ENCODE data around the gene EML6.

EML6 gene

GRCh38 chr2:54962511-54962910, 239.0 kb downstream of the EML6 start:
- H2BK5ac ChIP-seq (ENCODE audit: low read length) = no peak overlapping the region
- no peak overlapping the region for H2BK15ac ChIP-seq (ENCODE audit: low read length)

GRCh38 chr2:54962935-54963440, 239.5 kb downstream of the EML6 start:
- Histone ChIP-seq H2BK120ac (ENCODE audit: low read depth, low read length) (no peak overlapping the region), H3K14ac (ENCODE audit: low read length) (no peak overlapping the region), H3K27me3 (ENCODE audit: control insufficient read depth in 3 of 3, insufficient read depth in 3 of 3, low read depth in 1 of 3, low read length in 3 of 3) (no peaks in the 10 kb centered on the region), H3K9me3 (replicated peaks in 1 of 2; ENCODE audit: control insufficient read depth in 2 of 2, insufficient read depth in 1 of 2, low read depth in 1 of 2, low read length in 2 of 2) (no peaks in the 10 kb centered on the region), H2BK15ac (ENCODE audit: low read length) (no peak overlapping the region), H3K9ac (ENCODE audit: low read depth, low read length, poor library complexity) (no peak overlapping the region), H3K4me3 (ENCODE audit: low read length in 2 of 2) (no peak overlapping the region), H3K36me3 (replicated peaks in 1 of 2; ENCODE audit: control insufficient read depth in 2 of 2, insufficient read depth in 2 of 2, low read length in 2 of 2) (no peaks in the 10 kb centered on the region), H3K4me1 (ENCODE audit: control insufficient read depth in 2 of 2, insufficient read depth in 1 of 2, low read depth in 1 of 2, low read length in 2 of 2) (peaks cover 5 to 11% of the 10 kb centered on the region in 2 donors), H3K23ac (ENCODE audit: low read depth, low read length, poor library complexity) (no peak overlapping the region), H3K18ac (ENCODE audit: low read length) (no peak overlapping the region), H2BK5ac (ENCODE audit: low read length) (no peak overlapping the region), H4K8ac (ENCODE audit: low read depth, low read length) (no peak overlapping the region), H4K91ac (ENCODE audit: low read depth, low read length, poor library complexity) (no peak overlapping the region), H2AFZ (ENCODE audit: low read length) (no peak overlapping the region), H3K4ac (ENCODE audit: low read length) (no peak overlapping the region), H3K4me2 (ENCODE audit: insufficient read depth, low read length, poor library complexity, severe bottlenecking) (no peak overlapping the region), H3K27ac (replicated peaks; ENCODE audit: low read length) (no peak overlapping the region), H2AK5ac (ENCODE audit: low read depth, low read length) (no peak overlapping the region), H2BK12ac (ENCODE audit: low read length) (no peak overlapping the region), H3K79me1 (ENCODE audit: low read depth, low read length) (no peaks in the 10 kb centered on the region)
- no CpG with 5 or more reads among the region's 3 CpGs for WGBS, 2 donors (ENCODE audit: extremely low coverage in 2 of 2, insufficient read length in 2 of 2, insufficient replicate concordance in 1 of 2)
- no peak for DNase-seq (ENCODE audit: low spot score)

More at GRCh38 chr2:54962511-54962910, 239.0 kb downstream of the EML6 start:
- no peak overlapping the region for H2AFZ ChIP-seq (ENCODE audit: low read length)
- H3K36me3 ChIP-seq (replicated peaks in 1 of 2; ENCODE audit: control insufficient read depth in 2 of 2, insufficient read depth in 2 of 2, low read length in 2 of 2) = no peaks in the 10 kb centered on the region
- H3K4ac ChIP-seq (ENCODE audit: low read length) = no peak overlapping the region
- H2AK5ac ChIP-seq (ENCODE audit: low read depth, low read length) = no peak overlapping the region
- H2BK120ac ChIP-seq (ENCODE audit: low read depth, low read length) = no peak overlapping the region
- H2BK12ac ChIP-seq (ENCODE audit: low read length) = no peak overlapping the region
- H3K14ac ChIP-seq (ENCODE audit: low read length) = no peak overlapping the region
- no peaks in the 10 kb centered on the region for H3K9me3 ChIP-seq (replicated peaks in 1 of 2; ENCODE audit: control insufficient read depth in 2 of 2, insufficient read depth in 1 of 2, low read depth in 1 of 2, low read length in 2 of 2)
- H3K27me3 ChIP-seq (ENCODE audit: control insufficient read depth in 3 of 3, insufficient read depth in 3 of 3, low read depth in 1 of 3, low read length in 3 of 3) = no peaks in the 10 kb centered on the region
- H4K91ac ChIP-seq (ENCODE audit: low read depth, low read length, poor library complexity) = no peak overlapping the region
- no peaks in the 10 kb centered on the region for H3K79me1 ChIP-seq (ENCODE audit: low read depth, low read length)
- H4K8ac ChIP-seq (ENCODE audit: low read depth, low read length) = no peak overlapping the region
- H3K4me3 ChIP-seq (ENCODE audit: low read length in 2 of 2) = no peak overlapping the region
- no peak for DNase-seq (ENCODE audit: low spot score)
- H3K4me2 ChIP-seq (ENCODE audit: insufficient read depth, low read length, poor library complexity, severe bottlenecking) = no peak overlapping the region
- H3K9ac ChIP-seq (ENCODE audit: low read depth, low read length, poor library complexity) = no peak overlapping the region
- H3K27ac ChIP-seq (replicated peaks; ENCODE audit: low read length) = no peak overlapping the region
- peaks cover 2 to 7% of the 10 kb centered on the region in 2 donors for H3K4me1 ChIP-seq (ENCODE audit: control insufficient read depth in 2 of 2, insufficient read depth in 1 of 2, low read depth in 1 of 2, low read length in 2 of 2)
- WGBS, 2 donors (ENCODE audit: extremely low coverage in 2 of 2, insufficient read length in 2 of 2, insufficient replicate concordance in 1 of 2) = no CpG with 5 or more reads among the region's 13 CpGs
- no peak overlapping the region for H3K18ac ChIP-seq (ENCODE audit: low read length)
- H3K23ac ChIP-seq (ENCODE audit: low read depth, low read length, poor library complexity) = no peak overlapping the region

GRCh38 chr2:54963476-54963875, 240.0 kb downstream of the EML6 start:
- WGBS, 2 donors (ENCODE audit: extremely low coverage in 2 of 2, insufficient read length in 2 of 2, insufficient replicate concordance in 1 of 2) = no CpG with 5 or more reads among the region's 2 CpGs
- no peak overlapping the region for H4K8ac ChIP-seq (ENCODE audit: low read depth, low read length)
- H2AFZ ChIP-seq (ENCODE audit: low read length) = no peak overlapping the region
- no peak overlapping the region for H3K27ac ChIP-seq (replicated peaks; ENCODE audit: low read length)
- peaks cover 5 to 12% of the 10 kb centered on the region in 2 donors for H3K4me1 ChIP-seq (ENCODE audit: control insufficient read depth in 2 of 2, insufficient read depth in 1 of 2, low read depth in 1 of 2, low read length in 2 of 2)
- H3K4me3 ChIP-seq (ENCODE audit: low read length in 2 of 2) = no peak overlapping the region
- DNase-seq (ENCODE audit: low spot score) = no peak
- H3K9ac ChIP-seq (ENCODE audit: low read depth, low read length, poor library complexity) = no peak overlapping the region
- H2AK5ac ChIP-seq (ENCODE audit: low read depth, low read length) = no peak overlapping the region
- no peak overlapping the region for H2BK5ac ChIP-seq (ENCODE audit: low read length)
- no peak overlapping the region for H2BK120ac ChIP-seq (ENCODE audit: low read depth, low read length)
- H3K27me3 ChIP-seq (ENCODE audit: control insufficient read depth in 3 of 3, insufficient read depth in 3 of 3, low read depth in 1 of 3, low read length in 3 of 3) = no peaks in the 10 kb centered on the region
- no peak overlapping the region for H3K18ac ChIP-seq (ENCODE audit: low read length)
- no peak overlapping the region for H3K4ac ChIP-seq (ENCODE audit: low read length)
- H3K14ac ChIP-seq (ENCODE audit: low read length) = no peak overlapping the region
- H3K36me3 ChIP-seq (replicated peaks in 1 of 2; ENCODE audit: control insufficient read depth in 2 of 2, insufficient read depth in 2 of 2, low read length in 2 of 2) = peaks cover under 1% of the 10 kb centered on the region in 2 donors
- H3K79me1 ChIP-seq (ENCODE audit: low read depth, low read length) = no peaks in the 10 kb centered on the region
- H2BK12ac ChIP-seq (ENCODE audit: low read length) = no peak overlapping the region
- no peak overlapping the region for H3K4me2 ChIP-seq (ENCODE audit: insufficient read depth, low read length, poor library complexity, severe bottlenecking)
- no peak overlapping the region for H2BK15ac ChIP-seq (ENCODE audit: low read length)
- no peaks in the 10 kb centered on the region for H3K9me3 ChIP-seq (replicated peaks in 1 of 2; ENCODE audit: control insufficient read depth in 2 of 2, insufficient read depth in 1 of 2, low read depth in 1 of 2, low read length in 2 of 2)
- no peak overlapping the region for H4K91ac ChIP-seq (ENCODE audit: low read depth, low read length, poor library complexity)
- no peak overlapping the region for H3K23ac ChIP-seq (ENCODE audit: low read depth, low read length, poor library complexity)

GRCh38 chr2:54964271-54964670, 240.8 kb downstream of the EML6 start:
- no peak overlapping the region for H3K4me2 ChIP-seq (ENCODE audit: insufficient read depth, low read length, poor library complexity, severe bottlenecking)
- H3K18ac ChIP-seq (ENCODE audit: low read length) = no peak overlapping the region
- no peak for DNase-seq (ENCODE audit: low spot score)
- no peak overlapping the region for H2BK120ac ChIP-seq (ENCODE audit: low read depth, low read length)
- no peak overlapping the region for H2AFZ ChIP-seq (ENCODE audit: low read length)
- H3K4me3 ChIP-seq (ENCODE audit: low read length in 2 of 2) = no peak overlapping the region
- H3K23ac ChIP-seq (ENCODE audit: low read depth, low read length, poor library complexity) = no peak overlapping the region
- H3K9ac ChIP-seq (ENCODE audit: low read depth, low read length, poor library complexity) = no peak overlapping the region
- H2BK5ac ChIP-seq (ENCODE audit: low read length) = no peak overlapping the region
- H3K9me3 ChIP-seq (replicated peaks in 1 of 2; ENCODE audit: control insufficient read depth in 2 of 2, insufficient read depth in 1 of 2, low read depth in 1 of 2, low read length in 2 of 2) = no peaks in the 10 kb centered on the region
- no peak overlapping the region for H2BK15ac ChIP-seq (ENCODE audit: low read length)
- no peak overlapping the region for H4K8ac ChIP-seq (ENCODE audit: low read depth, low read length)
- no peak overlapping the region for H3K4ac ChIP-seq (ENCODE audit: low read length)
- no peak overlapping the region for H2AK5ac ChIP-seq (ENCODE audit: low read depth, low read length)
- WGBS, 2 donors (ENCODE audit: extremely low coverage in 2 of 2, insufficient read length in 2 of 2, insufficient replicate concordance in 1 of 2) = no CpG with 5 or more reads among the region's 8 CpGs
- H3K36me3 ChIP-seq (replicated peaks in 1 of 2; ENCODE audit: control insufficient read depth in 2 of 2, insufficient read depth in 2 of 2, low read length in 2 of 2) = peaks cover 2 to 9% of the 10 kb centered on the region in 2 donors
- H3K14ac ChIP-seq (ENCODE audit: low read length) = no peak overlapping the region
- H2BK12ac ChIP-seq (ENCODE audit: low read length) = no peak overlapping the region
- H3K79me1 ChIP-seq (ENCODE audit: low read depth, low read length) = no peaks in the 10 kb centered on the region
- H3K27me3 ChIP-seq (ENCODE audit: control insufficient read depth in 3 of 3, insufficient read depth in 3 of 3, low read depth in 1 of 3, low read length in 3 of 3) = no peaks in the 10 kb centered on the region
- no peak overlapping the region for H4K91ac ChIP-seq (ENCODE audit: low read depth, low read length, poor library complexity)
- H3K4me1 ChIP-seq (ENCODE audit: control insufficient read depth in 2 of 2, insufficient read depth in 1 of 2, low read depth in 1 of 2, low read length in 2 of 2) = peaks cover 5 to 12% of the 10 kb centered on the region in 2 donors
- H3K27ac ChIP-seq (replicated peaks; ENCODE audit: low read length) = no peak overlapping the region

Data from neuronal stem cell (in vitro differentiated cells).